CD14-positive monocyte (primary cell): Measurements from ENCODE around the gene AATK. TPM values are rescaled to one million over a fixed set of nuclear protein-coding genes. Genes with fewer than 3 reads are reported as not detected.

Experiments
- DNase-seq, 3 donors: peaks; one replicate each; pipeline ENCODE4 v3.0.0-alpha.2; 2011 to 2022
- H2AFZ ChIP-seq: 2 replicates; pipeline ENCODE4 v1.6.0; 2012; ENCODE audit warnings: mild to moderate bottlenecking, low read depth, low read length, inconsistent platforms; ENCODE audit not compliant: insufficient read depth, poor library complexity, severe bottlenecking
- H3K27ac ChIP-seq, 2 donors: 1 replicate in 1 of 2; 2 replicates in 1 of 2; pipeline ENCODE4 v1.5.1; 2012 to 2013; ENCODE audit warnings: low read length in 2 of 2, control low read depth in 1 of 2, inconsistent platforms in 1 of 2, low read depth in 1 of 2, mild to moderate bottlenecking in 1 of 2
- H3K27me3 ChIP-seq, 2 donors: one replicate each; pipeline versions ENCODE4 v1.6.0 to v1.6.1; 2011 to 2013; ENCODE audit warnings: low read length in 2 of 2; ENCODE audit not compliant: control insufficient read depth in 2 of 2, insufficient read depth in 2 of 2
- H3K36me3 ChIP-seq, 2 donors: replicated peaks in 1 of 2; 1 replicate in 1 of 2; 2 replicates in 1 of 2; pipeline versions ENCODE4 v1.5.1 to v1.6.1; 2012 to 2013; ENCODE audit warnings: low read length in 2 of 2, control low read depth in 1 of 2, inconsistent platforms in 1 of 2, mild to moderate bottlenecking in 1 of 2; ENCODE audit not compliant: insufficient read depth in 2 of 2, control insufficient read depth in 1 of 2
- H3K4me1 ChIP-seq, 2 donors: 1 replicate in 1 of 2; 2 replicates in 1 of 2; pipeline versions ENCODE4 v1.5.1 to v1.6.1; 2012 to 2013; ENCODE audit warnings: low read length in 2 of 2, control low read depth in 1 of 2, inconsistent platforms in 1 of 2, mild to moderate bottlenecking in 1 of 2, moderate library complexity in 1 of 2; ENCODE audit not compliant: insufficient read depth in 2 of 2, control insufficient read depth in 1 of 2
- H3K4me2 ChIP-seq: replicated peaks from 2 replicates; pipeline ENCODE3; 2012; ENCODE audit warnings: low read length, moderate library complexity, mild to moderate bottlenecking; ENCODE audit not compliant: poor library complexity, severe bottlenecking; ENCODE audit errors: extremely low read depth
- H3K4me3 ChIP-seq, 3 experiments: fragments of 200-600 bp in 1 of 3; sonication (generic) in 1 of 3; replicated peaks in 1 of 3; 1 replicate in 2 of 3; 2 replicates in 1 of 3; pipeline ENCODE4 v1.5.1; 2011 to 2013; ENCODE audit warnings: low read length in 3 of 3, mild to moderate bottlenecking in 3 of 3, control low read depth in 2 of 3, low read depth in 2 of 3, inconsistent platforms in 1 of 3, moderate library complexity in 1 of 3
- H3K79me2 ChIP-seq: 2 replicates; pipeline ENCODE4 v1.6.0; 2012; ENCODE audit warnings: mild to moderate bottlenecking, control low read depth, inconsistent platforms, low read length, moderate library complexity; ENCODE audit not compliant: insufficient read depth
- H3K9ac ChIP-seq: 2 replicates; pipeline ENCODE4 v1.6.0; 2017; ENCODE audit warnings: low read length, mild to moderate bottlenecking; ENCODE audit not compliant: insufficient read depth, poor library complexity, severe bottlenecking
- H3K9me3 ChIP-seq, 2 donors: replicated peaks in 1 of 2; 1 replicate in 1 of 2; 2 replicates in 1 of 2; pipeline versions ENCODE4 v1.5.1 to v1.6.1; 2012 to 2013; ENCODE audit warnings: low read length in 2 of 2, control low read depth in 1 of 2; ENCODE audit not compliant: control insufficient read depth in 1 of 2, insufficient read depth in 1 of 2
- H4K20me1 ChIP-seq: 2 replicates; pipeline ENCODE4 v1.6.0; 2012; ENCODE audit warnings: mild to moderate bottlenecking, low read length, control low read depth, moderate library complexity; ENCODE audit not compliant: insufficient read depth
- H3K27ac Mint-ChIP-seq, 7 donors: one replicate each; pipeline ENCODE4 v1.8.0; 2020; ENCODE audit warnings: mild to moderate bottlenecking in 7 of 7, mixed read lengths in 7 of 7, moderate library complexity in 6 of 7, inconsistent platforms in 2 of 7
- H3K27me3 Mint-ChIP-seq, 3 donors: one replicate each; pipeline ENCODE4 v1.8.0; 2021 to 2022; ENCODE audit warnings: low read depth in 3 of 3, mild to moderate bottlenecking in 3 of 3, mixed read lengths in 3 of 3, moderate library complexity in 3 of 3, inconsistent platforms in 1 of 3
- H3K36me3 Mint-ChIP-seq, 2 donors: one replicate each; pipeline ENCODE4 v1.8.0; 2020; ENCODE audit warnings: mixed read lengths in 2 of 2, inconsistent platforms in 1 of 2, mild to moderate bottlenecking in 1 of 2
- H3K4me1 Mint-ChIP-seq: one replicate; pipeline ENCODE4 v1.8.0; 2020; ENCODE audit warnings: mild to moderate bottlenecking, mixed read lengths
- H3K4me3 Mint-ChIP-seq, 2 donors: one replicate each; pipeline ENCODE4 v1.8.0; 2020; ENCODE audit warnings: mild to moderate bottlenecking in 2 of 2, mixed read lengths in 2 of 2, moderate library complexity in 1 of 2
- H3K9me3 Mint-ChIP-seq, 7 donors: one replicate each; pipeline ENCODE4 v1.8.0; 2020 to 2022; ENCODE audit warnings: mixed read lengths in 7 of 7, mild to moderate bottlenecking in 6 of 7, moderate library complexity in 6 of 7, inconsistent platforms in 2 of 7
- WGBS: methylation state at CpG from one replicate; pipeline ENCODE4 v1.1.5; 2013; ENCODE audit warnings: missing lambda C conversion rate; ENCODE audit not compliant: insufficient coverage; 5-methylcytosine and 5-hydroxymethylcytosine counted together
- intact Hi-C, 2 donors: fragments of 100-400 bp; cut with micrococcal nuclease; formaldehyde crosslinking; loops; one replicate each; pipeline versions ENCODE4 v1.15.0 to v1.15.1; 2023
- polyA plus RNA-seq, 3 donors: library from polyadenylated mRNA; depleted of rRNA in 1 of 3; unstranded in 2 of 3; stranded (reverse) in 1 of 3; fragments of 300-500 nt in 2 of 3; fragments of >200 nt in 1 of 3; fragmentation: Illumina TruSeq in 2 of 3; gene quantifications; 1 replicate in 2 of 3; 2 replicates in 1 of 3; pipeline ENCODE4 v1.2.3, GENCODE V29; 2012 to 2021
- TF ChIP-seq, protein P1 (sequence below): fragments of 200-600 bp; IDR thresholded peaks from one replicate; pipeline ENCODE4 v1.8.0; 2022; ENCODE audit warnings: antibody characterized with exemption, mild to moderate bottlenecking

Gene AATK
- polyA plus RNA-seq, 3 donors: 0.93 to 15.3 (median 2.0) TPM

DNA sequence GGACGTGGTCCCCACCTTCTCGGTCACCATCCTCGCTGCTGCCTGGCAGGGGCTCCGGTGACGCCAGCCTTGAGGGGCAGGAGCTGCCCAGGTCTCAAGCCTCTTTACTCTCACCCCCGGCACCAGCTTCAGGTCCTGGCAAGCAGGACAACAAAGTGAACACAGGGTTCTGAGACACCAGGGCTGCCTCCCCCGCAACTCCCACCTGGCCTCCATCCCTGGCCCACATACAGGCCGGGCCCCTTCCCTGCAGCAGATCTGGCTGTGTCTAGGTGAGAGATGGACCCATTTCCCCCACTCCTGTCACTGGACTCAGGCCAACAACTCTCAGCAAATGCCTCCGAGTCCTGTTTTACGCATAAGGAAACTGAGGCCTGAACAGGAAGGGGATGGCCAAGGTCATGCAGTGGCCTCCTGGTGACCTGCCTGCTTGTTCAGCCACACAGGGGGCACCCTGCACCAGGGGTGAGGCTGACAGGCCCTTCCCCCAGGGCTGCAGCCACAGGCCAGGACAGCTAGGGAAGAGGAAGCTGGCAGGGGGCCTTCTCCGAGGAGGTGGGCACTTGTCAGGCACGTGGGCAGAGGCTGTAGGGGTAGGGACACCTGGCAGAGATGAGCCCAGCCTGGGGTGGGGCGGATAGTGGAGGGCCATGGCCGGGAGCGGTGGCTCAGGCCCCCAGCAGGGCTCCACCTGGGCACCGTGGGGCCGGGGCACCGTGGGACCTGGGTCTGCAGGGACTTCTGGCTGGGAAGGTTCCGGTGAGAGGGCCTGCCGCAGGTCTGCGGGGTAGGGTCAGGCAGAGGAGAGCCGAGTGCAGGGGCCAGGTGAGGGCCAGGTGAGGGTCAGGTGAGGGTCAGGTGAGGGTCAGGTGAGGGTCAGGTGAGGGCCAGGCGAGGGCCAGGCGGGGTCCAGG, 47.5 kb downstream of the AATK start:
- TF ChIP-seq, protein P1, sequence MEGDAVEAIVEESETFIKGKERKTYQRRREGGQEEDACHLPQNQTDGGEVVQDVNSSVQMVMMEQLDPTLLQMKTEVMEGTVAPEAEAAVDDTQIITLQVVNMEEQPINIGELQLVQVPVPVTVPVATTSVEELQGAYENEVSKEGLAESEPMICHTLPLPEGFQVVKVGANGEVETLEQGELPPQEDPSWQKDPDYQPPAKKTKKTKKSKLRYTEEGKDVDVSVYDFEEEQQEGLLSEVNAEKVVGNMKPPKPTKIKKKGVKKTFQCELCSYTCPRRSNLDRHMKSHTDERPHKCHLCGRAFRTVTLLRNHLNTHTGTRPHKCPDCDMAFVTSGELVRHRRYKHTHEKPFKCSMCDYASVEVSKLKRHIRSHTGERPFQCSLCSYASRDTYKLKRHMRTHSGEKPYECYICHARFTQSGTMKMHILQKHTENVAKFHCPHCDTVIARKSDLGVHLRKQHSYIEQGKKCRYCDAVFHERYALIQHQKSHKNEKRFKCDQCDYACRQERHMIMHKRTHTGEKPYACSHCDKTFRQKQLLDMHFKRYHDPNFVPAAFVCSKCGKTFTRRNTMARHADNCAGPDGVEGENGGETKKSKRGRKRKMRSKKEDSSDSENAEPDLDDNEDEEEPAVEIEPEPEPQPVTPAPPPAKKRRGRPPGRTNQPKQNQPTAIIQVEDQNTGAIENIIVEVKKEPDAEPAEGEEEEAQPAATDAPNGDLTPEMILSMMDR: no peak
- intact Hi-C loops: no loop called here
- no peaks in the 10 kb centered on the region for H3K9me3 ChIP-seq
- no peak overlapping the region for H3K4me3 ChIP-seq
- Mint-ChIP-seq H3K4me3 (peak overlapping the region; percentile 47 to 53), H3K27ac (peak overlapping the region in 4 of 7 donors; percentile 45 to 89 (median 76)), H3K9me3 (peaks cover 0 to 4% (median 0%) of the 10 kb centered on the region in 7 donors), H3K4me1 (peaks cover 7% of the 10 kb centered on the region), H3K36me3 (peaks cover 13 to 19% of the 10 kb centered on the region in 2 donors), H3K27me3 (peaks cover 0 to 2% (median 0%) of the 10 kb centered on the region in 3 donors)
- H3K79me2 ChIP-seq: no peaks in the 10 kb centered on the region
- peaks cover 6 to 8% of the 10 kb centered on the region in 2 donors for H3K4me1 ChIP-seq
- peaks cover 41% of the 10 kb centered on the region for H4K20me1 ChIP-seq
- H3K9ac ChIP-seq: peak overlapping the region; percentile 32
- WGBS: 64% methylated on average over 19 of the region's 24 CpGs
- H2AFZ ChIP-seq: no peak overlapping the region
- H3K27ac ChIP-seq: no peak overlapping the region
- DNase-seq: peak in 1 of 3 donors; percentile 27
- H3K36me3 ChIP-seq: peaks cover 10 to 30% of the 10 kb centered on the region in 2 donors
- H3K4me2 ChIP-seq: no peak overlapping the region
- H3K27me3 ChIP-seq: no peaks in the 10 kb centered on the region

- Histone ChIP-seq H3K9me3 (no peaks in the 10 kb centered on the region), H3K27me3 (no peaks in the 10 kb centered on the region), H3K4me3 (no peak overlapping the region), H3K4me1 (peaks cover 6 to 8% of the 10 kb centered on the region in 2 donors), H3K79me2 (no peaks in the 10 kb centered on the region), H3K27ac (no peak overlapping the region), H2AFZ (no peak overlapping the region), H4K20me1 (peaks cover 41% of the 10 kb centered on the region), H3K4me2 (no peak overlapping the region), H3K9ac (no peak overlapping the region), H3K36me3 (peaks cover 10 to 30% of the 10 kb centered on the region in 2 donors)
- WGBS: 90% methylated on average over 15 of the region's 20 CpGs
- TF ChIP-seq, protein P1: no peak
- intact Hi-C loops: no loop called here
- Mint-ChIP-seq H3K27ac (peak overlapping the region in 1 of 7 donors; percentile 45), H3K9me3 (peaks cover 0 to 3% (median 0%) of the 10 kb centered on the region in 7 donors), H3K36me3 (peaks cover 13 to 18% of the 10 kb centered on the region in 2 donors), H3K27me3 (peaks cover 0 to 2% (median 0%) of the 10 kb centered on the region in 3 donors), H3K4me3 (no peak overlapping the region), H3K4me1 (peaks cover 7% of the 10 kb centered on the region)
- DNase-seq: no peak
These were observed 48.3 kb downstream of the AATK start for GRCh38 chr17:81117672-81118198.
